Stomach smooth muscle (tissue), 2 donors: ENCODE data around the gene FUT9.
"Not testable (repeated sequence)": the region's sequence is repeated elsewhere in the genome, so short reads cannot be mapped to it uniquely, and the experiment has no call there.

Source experiments
- H3K27ac ChIP-seq: one replicate; pipeline ENCODE4 v1.7.0; 2013; ENCODE audit warnings: mild to moderate bottlenecking, low read length, inconsistent platforms
- H3K27me3 ChIP-seq, 2 donors: one replicate each; pipeline ENCODE4 v1.7.0; 2013; ENCODE audit warnings: low read length in 2 of 2; ENCODE audit not compliant: insufficient read depth in 2 of 2, control insufficient read depth in 1 of 2
- H3K36me3 ChIP-seq, 2 donors: one replicate each; pipeline ENCODE4 v1.7.0; 2013; ENCODE audit warnings: low read length in 2 of 2; ENCODE audit not compliant: control insufficient read depth in 2 of 2, insufficient read depth in 2 of 2
- H3K4me1 ChIP-seq: one replicate; pipeline ENCODE4 v1.7.0; 2013; ENCODE audit warnings: low read length; ENCODE audit not compliant: control insufficient read depth, insufficient read depth
- H3K4me3 ChIP-seq, 2 donors: one replicate each; pipeline ENCODE4 v1.7.0; 2013; ENCODE audit warnings: low read length in 2 of 2
- H3K9ac ChIP-seq, 2 donors: one replicate each; pipeline ENCODE4 v1.7.0; 2013; ENCODE audit warnings: low read length in 2 of 2, mild to moderate bottlenecking in 1 of 2
- H3K9me3 ChIP-seq, 2 donors: one replicate each; pipeline ENCODE4 v1.7.0; 2013; ENCODE audit warnings: low read length in 2 of 2; ENCODE audit not compliant: control insufficient read depth in 2 of 2
- donor health status: healthy.
- donor health status: Pancreatic carcinoma.

FUT9 gene

GRCh38 chr6:96213784-96214183, 198.0 kb downstream of the FUT9 start:
- H3K36me3 ChIP-seq = no peaks in the 10 kb centered on the region
- H3K9me3 ChIP-seq = no peaks in the 10 kb centered on the region
- no peaks in the 10 kb centered on the region for H3K4me1 ChIP-seq
- H3K4me3 ChIP-seq = no peak overlapping the region
- H3K27ac ChIP-seq = no peak overlapping the region
- H3K9ac ChIP-seq = no peak overlapping the region
- no peaks in the 10 kb centered on the region for H3K27me3 ChIP-seq

GRCh38 chr6:96223695-96224094, 207.9 kb downstream of the FUT9 start:
- no peaks in the 10 kb centered on the region for H3K36me3 ChIP-seq
- H3K4me1 ChIP-seq = no peaks in the 10 kb centered on the region
- no peak overlapping the region for H3K27ac ChIP-seq
- no peak overlapping the region for H3K9ac ChIP-seq
- no peak overlapping the region for H3K4me3 ChIP-seq
- H3K27me3 ChIP-seq = no peaks in the 10 kb centered on the region
- H3K9me3 ChIP-seq = no peaks in the 10 kb centered on the region

DNA sequence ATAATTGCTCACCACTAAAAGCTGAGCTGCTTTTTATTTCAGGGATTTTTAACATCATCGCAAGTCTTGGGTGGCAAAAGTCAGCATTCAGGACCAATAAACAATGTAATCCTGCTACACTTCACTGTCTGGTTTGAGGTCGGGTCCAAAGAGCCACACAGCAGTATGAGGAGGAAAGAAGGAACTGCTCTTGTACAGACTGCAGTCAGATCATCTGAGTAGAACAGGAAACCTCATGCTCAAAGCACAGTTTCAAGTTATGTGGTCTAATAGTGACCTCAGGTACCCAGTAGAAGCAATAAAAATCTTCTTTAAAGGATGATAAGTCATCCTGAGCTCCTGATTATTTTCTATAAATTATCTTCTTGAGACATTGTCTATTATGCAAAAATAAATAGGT, 211.4 kb downstream of the FUT9 start:
- Histone ChIP-seq H3K9me3 (no peaks in the 10 kb centered on the region), H3K9ac (no peak overlapping the region), H3K36me3 (no peaks in the 10 kb centered on the region), H3K4me3 (no peak overlapping the region), H3K4me1 (no peaks in the 10 kb centered on the region), H3K27me3 (no peaks in the 10 kb centered on the region), H3K27ac (no peak overlapping the region)

GRCh38 chr6:96234444-96234843, 218.7 kb downstream of the FUT9 start:
- H3K4me1 ChIP-seq = no peaks in the 10 kb centered on the region
- no peak overlapping the region for H3K4me3 ChIP-seq
- no peaks in the 10 kb centered on the region for H3K27me3 ChIP-seq
- H3K36me3 ChIP-seq = no peaks in the 10 kb centered on the region
- no peak overlapping the region for H3K27ac ChIP-seq
- no peak overlapping the region for H3K9ac ChIP-seq
- H3K9me3 ChIP-seq = no peaks in the 10 kb centered on the region

DNA sequence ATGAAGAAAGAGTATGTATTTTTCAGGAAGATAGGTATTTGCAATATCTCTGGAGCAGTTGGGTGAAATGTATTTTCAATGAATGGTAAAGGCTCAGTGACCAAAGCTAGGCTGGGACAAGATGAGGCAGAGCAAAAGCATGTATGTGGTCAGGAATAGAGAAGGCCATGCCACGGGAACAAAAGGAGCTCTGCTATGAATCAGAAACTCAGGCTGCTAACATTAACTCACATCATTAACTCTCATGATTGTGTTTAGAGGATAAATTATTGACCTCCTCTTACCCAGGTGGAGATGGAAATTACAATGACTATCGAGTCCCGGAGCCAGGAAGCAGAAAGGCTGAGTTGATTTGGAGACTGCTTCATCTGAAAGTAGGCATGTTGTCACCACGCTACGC, 220.2 kb downstream of the FUT9 start:
- Histone ChIP-seq H3K36me3 (no peaks in the 10 kb centered on the region), H3K4me3 (no peak overlapping the region), H3K27me3 (no peaks in the 10 kb centered on the region)

GRCh38 chr6:96236471-96236870, 220.7 kb downstream of the FUT9 start:
- Histone ChIP-seq H3K27ac (no peak overlapping the region), H3K36me3 (no peaks in the 10 kb centered on the region), H3K9me3 (no peaks in the 10 kb centered on the region), H3K4me3 (no peak overlapping the region), H3K9ac (no peak overlapping the region), H3K4me1 (no peaks in the 10 kb centered on the region), H3K27me3 (no peaks in the 10 kb centered on the region)

More for the DNA sequence above, 220.2 kb downstream of the FUT9 start:
- Histone ChIP-seq H3K27ac (no peak overlapping the region), H3K9me3 (no peaks in the 10 kb centered on the region), H3K9ac (no peak overlapping the region), H3K4me1 (no peaks in the 10 kb centered on the region)

DNA sequence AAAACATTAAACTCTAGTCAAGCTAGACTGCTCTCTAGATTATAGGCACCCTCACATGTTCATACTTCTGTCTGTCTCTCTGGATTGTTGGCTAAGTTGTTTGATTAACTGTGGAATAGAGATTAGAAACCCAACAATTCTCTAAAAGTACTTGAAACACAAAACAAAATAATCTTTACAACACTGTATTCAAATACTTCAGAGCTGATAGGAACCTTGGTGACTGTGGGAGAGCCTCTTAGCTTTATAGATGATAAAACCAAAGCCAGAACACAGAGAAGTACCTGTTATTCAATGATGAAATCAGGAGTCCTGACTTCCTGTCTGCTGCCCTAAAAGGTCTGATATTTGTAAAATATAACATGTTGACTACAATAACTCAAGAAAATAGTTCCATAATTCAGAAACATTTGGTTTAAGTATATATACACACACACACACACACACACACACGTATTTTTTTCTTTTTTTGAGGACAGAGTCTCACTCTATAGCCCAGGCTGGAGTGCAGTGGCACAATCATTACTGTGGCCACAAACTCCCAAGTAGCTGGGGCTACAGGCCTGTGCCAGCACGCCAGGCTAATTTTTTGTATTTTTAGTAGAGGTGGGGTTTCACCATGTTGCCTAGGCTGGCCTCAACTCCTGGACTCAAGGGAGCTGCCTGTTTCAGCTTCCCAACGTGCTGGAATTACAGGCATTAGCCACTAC, 222.0 kb downstream of the FUT9 start:
- Histone ChIP-seq H3K9ac (no peak overlapping the region), H3K27ac (no peak overlapping the region), H3K4me1 (no peaks in the 10 kb centered on the region), H3K4me3 (no peak overlapping the region), H3K36me3 (no peaks in the 10 kb centered on the region), H3K27me3 (no peaks in the 10 kb centered on the region), H3K9me3 (no peaks in the 10 kb centered on the region)

DNA sequence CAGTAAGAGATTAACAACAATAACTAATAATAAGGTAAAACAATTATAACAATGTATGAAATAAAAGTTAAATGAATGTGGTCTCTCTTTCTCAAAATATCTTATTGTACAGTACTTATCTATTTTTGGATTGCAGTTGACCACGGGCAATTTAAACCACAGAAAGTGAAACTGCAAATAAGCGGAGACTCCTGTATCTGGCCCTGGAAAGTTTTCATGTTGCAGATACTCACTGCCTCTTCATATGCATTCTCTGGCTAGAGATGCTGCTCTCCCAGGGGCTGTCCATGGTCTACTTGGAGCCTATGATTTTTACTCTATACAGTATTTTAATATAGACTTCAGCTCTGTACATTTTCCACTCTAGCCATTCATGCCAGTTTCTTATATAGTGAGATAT, 230.8 kb downstream of the FUT9 start:
- H3K27me3 ChIP-seq = no peaks in the 10 kb centered on the region
- no peaks in the 10 kb centered on the region for H3K36me3 ChIP-seq
- no peak overlapping the region for H3K27ac ChIP-seq
- no peaks in the 10 kb centered on the region for H3K4me1 ChIP-seq
- H3K4me3 ChIP-seq = no peak overlapping the region
- H3K9ac ChIP-seq = no peak overlapping the region
- no peaks in the 10 kb centered on the region for H3K9me3 ChIP-seq

DNA sequence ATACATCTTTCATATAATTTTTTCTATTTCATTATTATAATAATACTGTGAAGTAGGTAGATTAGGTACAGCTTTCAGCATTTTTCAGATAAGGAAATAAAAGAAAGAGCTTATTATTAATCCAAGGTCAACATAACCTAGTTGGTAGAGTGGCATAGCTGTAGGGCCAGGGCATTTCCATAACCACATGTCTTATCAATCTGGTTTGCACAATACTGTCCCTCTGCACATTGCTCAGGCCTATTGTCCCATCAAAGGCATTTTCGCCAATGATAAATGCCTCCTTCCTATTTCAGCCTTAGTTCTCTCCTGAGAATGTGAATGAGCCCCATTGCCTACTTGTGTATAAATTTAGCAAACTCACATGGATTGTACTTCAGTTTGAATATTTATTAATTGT, 234.0 kb downstream of the FUT9 start:
- Histone ChIP-seq H3K9ac (no peak overlapping the region), H3K4me1 (no peaks in the 10 kb centered on the region), H3K9me3 (no peaks in the 10 kb centered on the region), H3K4me3 (no peak overlapping the region), H3K27ac (no peak overlapping the region), H3K27me3 (no peaks in the 10 kb centered on the region), H3K36me3 (no peaks in the 10 kb centered on the region)

- Histone ChIP-seq H3K4me1 (no peaks in the 10 kb centered on the region), H3K4me3 (no peak overlapping the region), H3K36me3 (no peaks in the 10 kb centered on the region), H3K27ac (no peak overlapping the region), H3K9me3 (no peaks in the 10 kb centered on the region), H3K9ac (no peak overlapping the region), H3K27me3 (no peaks in the 10 kb centered on the region)
Measured at GRCh38 chr6:96257751-96258150, 242.0 kb downstream of the FUT9 start.

DNA sequence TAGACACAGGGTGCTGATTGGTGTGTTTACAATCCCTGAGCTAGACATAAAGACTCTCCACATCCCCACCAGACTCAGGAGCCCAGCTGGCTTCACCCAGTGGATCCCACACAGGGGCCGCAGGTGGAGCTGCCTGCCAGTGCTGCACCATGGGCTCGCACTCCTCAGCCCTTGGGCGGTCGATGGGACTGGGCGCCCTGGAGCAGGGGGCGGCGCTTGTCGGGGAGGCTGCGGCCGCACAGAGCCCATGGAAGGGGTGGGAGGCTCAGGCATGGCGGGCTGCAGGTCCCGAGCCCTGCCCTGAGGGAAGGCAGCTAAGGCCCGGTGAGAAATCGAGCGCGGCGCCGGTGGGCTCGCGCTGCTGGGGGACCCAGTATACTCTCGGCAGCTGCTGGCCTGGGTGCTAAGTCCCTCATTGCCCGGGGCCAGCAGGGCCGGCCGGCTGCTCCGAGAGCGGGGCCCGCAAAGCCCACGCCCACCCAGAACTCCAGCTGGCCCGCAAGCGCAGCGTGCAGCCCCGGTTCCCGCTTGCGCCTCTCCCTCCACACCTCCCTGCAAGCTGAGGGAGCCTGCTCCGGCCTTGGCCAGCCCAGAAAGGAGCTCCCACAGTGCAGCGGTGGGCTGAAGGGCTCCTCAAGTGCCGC, 245.1 kb downstream of the FUT9 start:
- not testable (repeated sequence) for H3K9me3 ChIP-seq, H3K4me1 ChIP-seq, H3K4me3 ChIP-seq, H3K36me3 ChIP-seq, H3K27me3 ChIP-seq, H3K27ac ChIP-seq, H3K9ac ChIP-seq
